HG03025 (cell line): ENCODE measurements around the gene MMP19.
"Not testable (repeated sequence)": the region's sequence is repeated elsewhere in the genome, so short reads cannot be mapped to it uniquely, and the experiment has no call there.

Experiments
- ATAC-seq: cut with Tn5 transposase; IDR thresholded peaks from one replicate; pipeline ENCODE4 v1.9.1; 2021; ENCODE audit warnings: mild to moderate bottlenecking, moderate library complexity; ENCODE audit not compliant: unreplicated experiment, low FRiP score

Gene MMP19, protein sequence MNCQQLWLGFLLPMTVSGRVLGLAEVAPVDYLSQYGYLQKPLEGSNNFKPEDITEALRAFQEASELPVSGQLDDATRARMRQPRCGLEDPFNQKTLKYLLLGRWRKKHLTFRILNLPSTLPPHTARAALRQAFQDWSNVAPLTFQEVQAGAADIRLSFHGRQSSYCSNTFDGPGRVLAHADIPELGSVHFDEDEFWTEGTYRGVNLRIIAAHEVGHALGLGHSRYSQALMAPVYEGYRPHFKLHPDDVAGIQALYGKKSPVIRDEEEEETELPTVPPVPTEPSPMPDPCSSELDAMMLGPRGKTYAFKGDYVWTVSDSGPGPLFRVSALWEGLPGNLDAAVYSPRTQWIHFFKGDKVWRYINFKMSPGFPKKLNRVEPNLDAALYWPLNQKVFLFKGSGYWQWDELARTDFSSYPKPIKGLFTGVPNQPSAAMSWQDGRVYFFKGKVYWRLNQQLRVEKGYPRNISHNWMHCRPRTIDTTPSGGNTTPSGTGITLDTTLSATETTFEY

DNA sequence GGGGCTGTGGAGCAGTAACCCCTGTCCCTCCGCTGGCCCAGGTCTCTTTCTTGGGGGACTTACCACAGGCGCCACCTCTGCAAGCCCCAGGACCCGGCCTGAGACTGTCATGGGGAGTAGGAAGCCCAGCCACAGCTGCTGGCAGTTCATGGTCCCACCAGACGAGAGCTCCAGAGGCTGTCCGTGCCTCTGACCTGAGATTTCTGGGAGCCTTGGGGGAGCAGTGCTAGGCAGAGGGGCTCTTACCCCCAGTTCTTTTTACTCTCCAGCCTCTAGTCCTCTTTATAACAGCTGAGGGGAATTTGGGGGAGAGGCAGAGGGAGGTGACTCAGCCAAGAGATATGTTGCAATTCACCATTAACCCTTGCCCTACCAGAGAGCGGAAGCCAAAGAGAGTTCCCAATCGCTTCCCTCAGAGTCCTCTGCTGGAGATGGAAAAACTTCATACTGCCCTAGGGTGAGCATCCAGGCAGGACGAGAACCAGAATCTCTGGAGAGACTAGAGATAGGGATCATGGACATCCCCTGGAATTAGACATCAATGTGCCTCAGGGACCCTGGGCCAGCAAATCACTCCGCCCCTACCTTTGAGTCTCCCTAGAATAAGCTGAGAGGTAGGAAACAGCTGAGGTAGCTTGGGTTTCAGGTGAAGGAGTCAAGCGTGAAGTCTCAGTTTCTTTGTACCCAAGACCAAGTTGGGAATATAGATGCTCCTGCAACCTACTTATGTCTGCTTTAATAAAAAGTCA lies at the start of gene MMP19:
MMP19 (minus strand) TSS at position 256 of the 749 bp plus-strand sequence; CDS start at position 150, 106 bp downstream.
- no peak for ATAC-seq

DNA sequence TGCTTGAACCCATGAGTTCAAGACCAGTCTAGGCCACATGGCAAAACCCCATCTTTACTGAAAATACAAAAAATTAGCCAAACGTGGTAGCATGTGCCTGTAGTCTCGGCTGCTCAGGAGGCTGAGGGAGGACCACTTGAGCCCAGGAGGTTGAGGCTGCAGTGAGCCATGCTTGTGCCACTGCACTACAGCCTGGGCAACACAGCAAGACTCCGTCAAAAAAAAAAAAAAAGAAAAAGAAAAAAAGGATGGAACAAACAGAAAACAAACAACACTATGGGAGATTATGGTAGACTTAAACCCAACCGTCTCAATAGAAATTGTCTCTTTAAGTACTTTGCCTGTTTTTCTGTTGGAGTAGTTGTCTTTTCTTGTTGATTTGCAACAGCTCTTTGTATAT lies 48.6 kb upstream of the MMP19 start:
- ATAC-seq: no peak

DNA sequence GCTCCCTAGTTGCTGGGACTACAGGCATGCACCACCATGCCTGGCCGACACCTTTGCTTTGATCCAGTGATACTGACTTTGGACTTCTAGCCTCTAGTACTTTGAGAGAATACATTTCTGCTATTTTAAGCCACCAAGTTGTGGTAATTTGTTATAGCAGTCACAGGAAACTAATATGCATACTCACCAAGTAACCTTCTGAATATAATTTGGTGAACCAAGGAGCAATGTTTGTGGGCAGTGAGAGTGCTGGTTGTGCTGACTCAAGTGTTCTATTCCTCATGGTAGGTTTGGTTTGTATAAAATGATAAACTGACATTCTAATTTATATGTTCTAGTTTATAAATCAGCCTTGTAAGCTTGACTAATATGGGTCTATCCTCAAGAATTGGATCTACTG lies 42.4 kb upstream of the MMP19 start:
- ATAC-seq: no peak

DNA sequence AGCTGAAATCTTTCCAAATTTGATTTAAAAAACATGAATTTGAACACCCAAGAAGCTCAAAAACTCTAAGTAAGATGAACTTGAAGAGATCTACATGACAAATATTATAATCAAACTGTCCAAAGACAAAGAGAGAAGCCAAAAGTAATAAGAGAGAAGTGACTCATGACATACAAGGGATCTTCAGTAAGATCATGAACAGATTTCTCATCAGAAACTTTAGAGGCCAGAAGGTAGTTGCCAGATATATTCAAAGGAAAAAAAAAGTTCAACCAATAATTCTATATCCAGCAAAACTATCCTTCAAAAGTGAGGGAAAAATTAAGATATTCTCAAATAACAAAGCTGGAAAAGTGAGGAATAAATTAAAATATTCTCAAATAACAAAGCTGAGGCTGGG lies 35.1 kb upstream of the MMP19 start:
- ATAC-seq: no peak

DNA sequence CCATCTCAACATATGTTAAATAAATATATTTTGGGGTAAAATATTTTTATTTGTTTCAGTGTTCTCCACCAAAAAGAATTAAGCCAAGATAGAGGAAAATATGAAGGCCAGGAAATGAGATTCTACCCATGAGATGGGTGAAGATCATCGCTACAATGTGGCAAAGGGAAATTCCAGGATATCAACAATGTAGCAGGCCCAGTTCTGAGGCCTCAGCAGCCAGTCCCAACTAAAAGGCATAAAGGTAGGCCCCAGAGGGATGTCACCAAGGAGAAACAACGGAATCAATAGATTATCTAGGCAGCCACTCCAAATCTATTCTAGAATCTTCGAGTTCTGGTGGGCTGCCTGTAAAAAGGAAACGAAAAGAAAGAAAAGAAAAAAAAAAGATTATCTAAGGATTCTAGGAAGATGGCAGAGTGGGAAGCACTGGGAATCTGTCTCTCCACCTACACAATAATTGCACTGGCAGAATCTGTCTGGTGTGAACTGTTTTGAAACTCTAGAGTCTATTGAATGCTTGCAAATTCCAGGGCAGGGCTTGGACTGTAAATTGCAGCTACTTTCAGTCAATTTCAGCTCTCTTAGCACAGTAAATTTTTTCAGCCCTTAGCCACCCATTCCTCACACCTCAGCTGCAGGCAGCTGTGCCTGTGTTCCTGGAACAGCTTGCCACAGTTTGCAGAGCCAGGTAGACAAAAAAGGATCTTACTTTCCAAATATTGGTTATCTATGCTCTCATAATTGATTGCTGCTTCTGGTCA lies 33.1 kb upstream of the MMP19 start:
- no peak for ATAC-seq

DNA sequence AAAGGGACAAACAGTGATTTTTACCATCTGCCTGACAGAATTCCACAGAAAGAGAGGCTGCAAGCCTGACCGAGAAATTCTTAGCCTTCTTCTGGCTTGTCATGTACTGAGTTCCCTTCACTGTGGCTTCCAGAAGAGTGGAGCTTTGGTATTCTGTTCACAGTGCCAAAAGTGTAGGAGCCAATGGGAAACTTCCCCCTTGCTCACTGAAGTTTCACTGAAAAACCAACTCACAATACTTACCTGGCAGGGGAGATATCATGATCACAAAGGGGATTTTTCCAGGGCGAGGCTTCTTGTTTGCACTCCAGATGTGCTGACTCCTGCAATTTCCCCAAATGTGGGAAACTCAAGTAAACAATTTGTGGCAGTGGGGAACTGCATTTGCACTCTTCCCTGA lies 31.7 kb upstream of the MMP19 start:
- no peak for ATAC-seq

DNA sequence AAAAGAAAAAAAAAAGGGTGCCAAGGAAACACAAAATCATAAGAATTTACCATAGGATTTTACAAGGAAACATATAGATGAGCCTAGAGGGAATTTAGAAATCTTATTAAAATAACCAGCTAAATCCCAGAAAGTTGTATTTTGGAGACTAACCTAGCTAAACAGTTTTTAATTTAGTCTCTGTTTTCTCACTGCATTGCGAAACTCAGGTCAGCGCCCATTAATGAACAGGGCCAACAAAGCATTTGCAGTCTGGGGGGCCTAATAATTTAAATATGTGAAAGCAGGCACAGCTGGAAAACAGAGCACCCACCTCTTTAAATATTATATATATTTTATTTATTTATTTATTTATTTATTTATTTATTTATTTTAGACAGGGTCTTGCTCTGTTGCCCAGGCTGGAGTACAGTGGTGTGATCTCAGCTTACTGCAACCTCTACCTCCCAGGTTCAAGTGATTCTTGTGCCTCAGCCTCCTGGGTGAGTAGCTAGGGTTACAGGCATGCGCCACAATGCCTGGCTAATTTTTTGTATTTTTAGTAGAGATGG lies 23.8 kb upstream of the MMP19 start:
- not testable (repeated sequence) for ATAC-seq

DNA sequence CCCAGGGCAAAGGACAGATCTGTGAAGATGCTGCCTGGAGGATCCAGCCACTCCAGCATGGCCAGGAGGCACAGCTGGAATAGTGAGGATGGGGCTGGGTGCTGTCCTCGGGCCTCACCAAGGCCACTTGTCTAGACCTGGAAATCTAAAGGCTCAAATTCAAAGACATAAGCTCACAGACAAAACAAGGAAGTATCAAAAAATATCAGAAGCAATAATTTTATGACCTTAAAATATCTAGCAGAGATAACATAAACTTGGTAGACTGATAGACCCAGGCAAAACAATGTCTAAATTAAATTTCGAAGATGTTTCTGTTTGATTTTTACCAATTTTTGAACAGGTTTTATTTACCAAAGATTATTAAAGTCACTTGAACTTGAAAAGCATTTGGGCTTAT lies 22.6 kb upstream of the MMP19 start:
- ATAC-seq: no peak

DNA sequence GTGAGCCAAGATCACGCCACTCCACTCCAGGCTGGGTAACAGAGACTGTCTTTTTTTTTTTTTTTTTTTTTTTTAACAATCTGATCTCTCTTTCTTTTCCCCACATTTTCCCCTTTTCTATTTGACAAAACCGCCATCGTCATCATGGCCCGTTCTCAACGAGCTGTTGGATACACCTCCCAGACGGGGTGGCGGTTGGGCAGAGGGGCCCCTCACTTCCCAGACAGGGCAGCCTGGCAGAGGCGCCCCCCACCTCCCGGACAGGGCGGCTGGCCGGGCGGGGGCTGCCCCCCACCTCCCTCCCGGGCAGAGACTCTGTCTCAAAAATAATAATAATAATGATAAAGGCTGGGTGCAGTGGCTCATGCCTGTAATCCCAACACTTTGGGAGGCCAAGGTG lies 20.2 kb upstream of the MMP19 start:
- not testable (repeated sequence) for ATAC-seq

DNA sequence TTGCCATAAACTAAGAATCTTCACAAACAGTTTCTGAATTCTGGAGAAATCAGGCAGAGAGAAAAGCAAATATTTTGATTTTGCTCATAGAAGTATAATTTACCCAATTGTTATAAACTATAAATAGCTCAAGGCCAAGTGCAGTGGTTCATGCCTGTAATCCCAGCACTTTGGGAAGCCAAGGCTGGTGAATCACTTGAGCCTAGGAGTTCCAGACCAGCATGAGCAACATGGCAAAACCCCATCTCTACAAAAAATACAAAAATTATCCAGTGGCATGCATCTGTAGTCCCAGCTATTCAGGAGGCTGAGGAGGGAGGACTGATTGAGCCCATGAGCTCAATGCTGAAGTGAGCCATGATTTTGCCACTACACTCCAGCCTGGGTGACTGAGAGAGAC lies 19.6 kb upstream of the MMP19 start:
- ATAC-seq: no peak

DNA sequence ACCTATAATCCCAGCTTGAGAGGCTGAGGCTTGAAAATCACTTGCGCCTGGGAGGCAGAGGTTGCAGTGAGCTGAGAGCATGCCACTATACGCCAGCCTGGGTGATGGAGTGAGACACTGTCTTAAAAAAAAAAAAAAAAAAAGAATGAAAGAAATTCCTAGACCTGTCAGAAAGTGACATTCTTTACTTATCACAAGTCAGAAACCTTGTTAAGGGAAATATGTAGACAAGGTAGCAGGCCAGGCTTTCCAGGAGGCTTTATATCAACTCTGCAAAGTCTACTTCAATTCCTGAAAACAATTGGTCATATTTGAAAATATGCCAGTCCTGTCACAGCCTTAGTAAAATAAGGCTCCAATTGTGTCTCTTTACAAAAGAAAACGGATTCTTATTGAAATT lies 19.1 kb upstream of the MMP19 start:
- ATAC-seq: no peak

DNA sequence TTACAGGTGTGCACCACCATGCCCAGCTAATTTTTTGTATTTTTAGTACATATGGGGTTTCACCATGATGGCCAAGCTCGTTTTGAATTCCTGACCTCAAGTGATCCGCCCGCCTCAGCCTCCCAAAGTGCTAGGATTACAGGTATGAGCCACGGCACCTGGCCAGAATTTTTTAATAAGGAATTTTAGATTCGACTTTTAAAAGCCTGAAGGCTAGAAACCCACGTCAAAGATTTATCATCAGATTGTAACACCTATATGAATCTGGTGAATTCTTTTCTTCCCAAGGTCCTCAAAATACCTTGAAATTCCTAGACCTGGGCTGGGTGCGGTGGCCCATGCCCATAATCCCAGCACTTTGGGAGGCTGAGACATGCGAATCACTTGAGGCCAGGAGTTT lies 18.7 kb upstream of the MMP19 start:
- ATAC-seq: no peak

DNA sequence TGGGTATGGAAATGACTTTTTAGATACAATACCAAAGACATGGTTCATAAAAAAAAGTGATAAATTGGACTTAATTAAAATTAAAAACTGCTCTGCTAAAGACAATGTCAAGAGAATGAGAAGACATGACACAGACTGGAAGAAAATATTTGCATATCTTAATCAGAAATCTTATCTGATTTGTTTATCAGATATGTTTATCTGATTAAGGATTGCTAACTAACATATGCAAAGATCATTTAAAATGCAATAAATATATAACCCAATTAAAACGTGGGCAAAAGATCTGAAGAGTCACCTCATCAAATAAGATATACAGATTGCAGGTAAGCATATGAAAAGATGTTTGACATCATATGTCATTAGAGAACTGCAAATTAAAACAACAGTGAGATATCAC lies 10.0 kb upstream of the MMP19 start:
- ATAC-seq: no peak

DNA sequence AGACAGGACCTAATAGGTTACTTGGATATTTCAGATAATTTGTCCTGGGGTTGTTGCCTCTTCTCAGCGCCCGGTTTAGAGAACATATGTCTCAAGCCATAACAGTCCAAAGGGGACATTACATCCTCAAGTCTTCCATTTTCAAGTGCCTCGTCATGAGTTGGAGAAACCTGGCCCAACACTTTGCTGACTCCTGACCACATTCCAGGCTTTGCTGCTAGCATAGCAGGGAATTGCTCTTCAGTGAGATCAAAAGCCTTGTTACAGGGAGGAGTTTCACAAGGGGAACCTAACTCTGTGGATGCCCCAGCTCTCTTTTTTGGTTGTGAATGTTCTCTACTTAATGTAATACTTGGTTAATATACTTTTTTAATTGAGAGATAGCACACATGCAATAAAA lies 8.2 kb upstream of the MMP19 start:
- ATAC-seq: no peak

DNA sequence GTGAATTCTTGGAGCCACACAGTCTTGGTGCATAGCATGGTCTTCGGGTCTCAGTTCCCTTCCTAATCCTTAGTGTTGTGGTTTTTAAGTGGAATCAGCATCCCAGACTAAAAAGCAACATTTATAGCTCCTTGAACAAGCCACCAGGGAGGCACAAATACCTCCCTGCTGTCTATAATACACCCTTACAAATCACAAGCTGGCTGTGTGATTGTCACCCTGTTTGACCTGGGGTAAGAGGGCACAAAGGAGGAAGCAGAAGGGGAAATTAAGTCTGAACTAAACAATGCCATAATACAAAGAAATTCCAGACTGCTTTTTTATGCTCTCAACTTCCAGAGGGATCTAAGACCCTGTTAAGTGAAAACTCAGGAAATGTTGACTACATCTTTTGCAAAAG lies 7.7 kb upstream of the MMP19 start:
- no peak for ATAC-seq

DNA sequence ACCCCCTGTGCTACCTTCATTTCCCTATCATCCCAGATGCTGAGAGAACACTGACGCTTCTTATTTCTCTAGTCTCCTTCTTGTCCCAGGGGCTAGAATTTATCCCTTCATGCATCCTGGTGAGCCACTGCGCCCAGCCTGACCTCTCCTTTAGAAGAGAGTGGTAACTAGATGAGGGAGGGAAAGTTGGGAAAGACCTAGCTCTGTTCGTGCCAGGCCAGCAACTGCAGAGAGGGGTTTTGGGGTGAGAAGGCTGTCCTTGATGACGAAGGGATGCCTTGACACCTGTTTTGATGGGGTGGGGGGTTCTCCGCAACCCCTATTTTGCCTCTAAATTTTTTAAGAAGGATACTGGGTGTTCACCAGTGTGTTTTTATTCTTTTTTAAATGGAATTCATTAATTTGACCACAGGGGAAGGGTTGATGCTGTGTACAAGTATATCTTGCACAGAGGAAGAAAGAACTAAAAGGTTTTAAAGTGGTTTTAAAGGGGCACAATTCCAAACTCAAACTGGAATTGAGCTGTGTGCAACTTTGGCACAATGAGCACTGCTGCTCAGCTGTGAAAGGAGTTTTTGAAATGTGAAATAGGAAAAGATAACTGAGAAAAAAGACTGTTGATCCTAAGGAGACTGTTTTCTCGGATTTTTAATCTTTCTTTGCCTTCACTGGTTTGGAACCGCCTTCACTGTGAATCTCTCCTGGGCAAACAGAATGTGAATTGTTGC lies 7.0 kb upstream of the MMP19 start:
- no peak for ATAC-seq

DNA sequence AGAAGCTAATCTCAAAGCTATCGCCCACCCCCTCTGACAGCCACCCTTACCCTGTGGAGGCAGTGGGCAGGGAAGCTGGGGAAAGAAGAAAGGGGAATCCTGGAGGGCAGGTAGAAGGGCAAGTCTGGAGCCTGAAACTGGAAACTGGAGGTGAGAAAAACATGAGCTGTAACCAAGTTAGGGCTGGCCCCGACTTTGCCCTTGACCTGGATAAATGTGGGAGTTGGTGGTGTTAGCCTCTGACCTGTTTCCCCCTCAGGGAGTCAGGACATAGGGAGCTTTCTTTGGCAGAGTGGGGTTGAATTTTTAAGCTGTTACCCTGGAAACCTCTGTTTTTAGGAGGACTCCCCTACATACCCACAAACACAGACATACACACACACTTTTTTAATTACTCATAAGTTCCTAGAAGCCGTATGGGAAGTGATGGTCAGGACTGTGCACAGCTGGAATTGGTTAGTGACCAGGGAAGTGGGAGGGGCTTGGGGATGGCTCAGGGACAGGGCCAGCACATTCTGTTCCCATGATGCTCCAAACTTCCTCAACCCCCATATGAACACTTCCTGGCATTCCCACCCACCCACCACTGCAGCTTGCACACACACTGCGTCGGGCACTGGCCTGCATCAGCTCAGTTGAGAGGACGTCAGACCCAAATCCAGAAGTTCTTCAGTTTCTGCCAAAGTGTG lies 5.0 kb upstream of the MMP19 start:
- ATAC-seq: no peak

DNA sequence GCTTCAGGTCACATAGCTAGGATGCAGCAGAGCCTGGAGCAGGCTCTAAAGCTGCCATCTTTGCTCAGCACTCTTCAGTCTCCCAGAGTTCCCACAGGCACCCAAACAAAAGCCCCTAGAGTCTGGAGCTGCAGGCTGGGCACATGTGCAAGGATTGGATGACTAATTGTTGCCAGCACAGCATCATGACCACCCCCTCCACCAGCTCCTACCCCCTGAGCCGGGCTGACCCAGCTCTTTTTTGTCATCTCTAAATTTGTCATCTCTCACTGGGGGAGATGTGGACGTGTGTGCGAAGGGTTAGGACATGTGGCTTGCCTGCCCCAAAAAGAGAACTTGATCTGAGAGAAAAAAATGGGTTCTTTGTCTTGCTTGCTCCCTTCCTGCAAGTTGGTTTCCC lies 4.3 kb upstream of the MMP19 start:
- ATAC-seq: no peak

DNA sequence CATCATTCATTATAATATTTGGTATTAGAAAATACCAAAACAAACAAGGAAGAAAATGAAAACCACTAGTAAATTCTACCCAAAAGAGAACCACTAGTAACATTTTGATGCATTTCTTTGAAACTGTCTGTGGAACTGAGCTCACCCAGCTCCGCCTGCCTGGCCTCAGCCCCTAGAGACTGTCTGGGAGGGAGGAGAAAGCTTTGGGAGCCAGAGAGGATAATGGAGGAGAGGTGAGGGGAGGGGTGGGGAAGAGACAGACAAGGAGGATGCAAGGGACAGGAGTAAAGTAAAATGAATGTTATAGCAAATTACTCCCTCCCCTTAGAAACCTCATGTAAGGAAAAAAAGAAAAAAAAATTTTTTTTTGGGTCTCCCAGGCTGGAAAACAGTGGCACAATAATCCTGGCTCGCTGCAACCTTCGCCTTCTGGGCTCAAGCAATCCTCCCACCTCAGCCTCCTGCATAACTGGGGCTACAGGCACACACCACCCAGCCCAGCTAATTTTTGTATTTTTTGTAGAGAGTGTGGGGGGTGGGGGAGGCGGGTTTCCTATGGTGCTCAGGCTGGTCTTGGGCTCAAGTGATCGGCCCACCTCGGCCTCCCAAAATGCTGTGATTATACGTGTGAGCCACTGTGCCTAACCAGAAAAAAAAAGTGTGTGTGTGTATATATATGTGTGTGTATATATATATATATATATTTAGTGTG lies 3.2 kb upstream of the MMP19 start:
- ATAC-seq: no peak
